Esophagus muscularis mucosa (tissue), 4 donors: ENCODE measurements around the gene CDV3. TPM values are rescaled to one million over a fixed set of nuclear protein-coding genes. Genes with fewer than 3 reads are reported as not detected.
A peak's percentile ranks its signal among the peaks of the same experiment; 100 is the strongest.
"Not testable (repeated sequence)": the region's sequence is repeated elsewhere in the genome, so short reads cannot be mapped to it uniquely, and the experiment has no call there.

Experiments used
- DNase-seq: peaks from one replicate; pipeline ENCODE4 v3.0.0-alpha.2; 2017; ENCODE audit errors: extremely low spot score
- H3K27ac ChIP-seq, 4 donors: fragments of 200-600 bp; sonication (generic); replicated peaks in 1 of 4; 1 replicate in 3 of 4; 2 replicates in 1 of 4; pipeline ENCODE4 v1.5.1; 2016 to 2019; ENCODE audit warnings: mild to moderate bottlenecking in 1 of 4
- H3K27me3 ChIP-seq, 4 donors: fragments of 200-600 bp; sonication (generic); one replicate each; pipeline versions ENCODE4 v1.5.1 to v1.6.0; 2016 to 2019
- H3K36me3 ChIP-seq, 4 donors: fragments of 200-600 bp; sonication (generic); one replicate each; pipeline ENCODE4 v1.5.1; 2016 to 2019
- H3K4me1 ChIP-seq, 4 donors: fragments of 200-600 bp; sonication (generic); one replicate each; pipeline ENCODE4 v1.5.1; 2016 to 2019
- H3K4me3 ChIP-seq, 4 donors: fragments of 200-600 bp; sonication (generic); 1 replicate in 2 of 4; 2 replicates in 2 of 4; pipeline ENCODE4 v1.5.1; 2016 to 2019; ENCODE audit warnings: mild to moderate bottlenecking in 4 of 4, moderate library complexity in 1 of 4
- H3K9me3 ChIP-seq, 4 donors: fragments of 200-600 bp; sonication (generic); 1 replicate in 3 of 4; 2 replicates in 1 of 4; pipeline ENCODE4 v1.5.1; 2016 to 2019
- CTCF ChIP-seq, 3 experiments: fragments of 200-600 bp in 2 of 3; fragments of 450-650 bp in 1 of 3; sonication (generic) in 2 of 3; IDR thresholded peaks; one replicate each; pipeline ENCODE4 v1.5.1; 2017 to 2019; ENCODE audit warnings: antibody characterized with exemption in 3 of 3, mild to moderate bottlenecking in 2 of 3, moderate library complexity in 1 of 3
- EP300 ChIP-seq: sonication (generic); formaldehyde crosslinking; IDR thresholded peaks from one replicate; pipeline ENCODE4 v1.6.1; 2017; ENCODE audit warnings: antibody characterized with exemption
- POLR2A ChIP-seq: fragments of 450-650 bp; IDR thresholded peaks from one replicate; pipeline ENCODE4 v1.6.1; 2017; ENCODE audit warnings: antibody characterized with exemption, moderate library complexity, mild to moderate bottlenecking, low read depth
- POLR2AphosphoS5 ChIP-seq, 2 donors: sonication (generic); formaldehyde crosslinking; IDR thresholded peaks; one replicate each; pipeline ENCODE4 v1.6.1; 2017; ENCODE audit warnings: antibody characterized with exemption in 2 of 2
- WGBS: methylation state at CpG from one replicate; pipeline ENCODE4 v1.1.5; 2018; 5-methylcytosine and 5-hydroxymethylcytosine counted together
- intact Hi-C: fragments of 100-400 bp; cut with DNase I; formaldehyde crosslinking; loops from one replicate; pipeline ENCODE4 v1.15.1; 2023
- total RNA-seq, 4 donors: library from RNA; depleted of rRNA; stranded (reverse); fragments of >200 nt; gene quantifications; one replicate each; pipeline versions ENCODE4 v1.1.0 to v1.2.1, GENCODE V29; 2016

CDV3 gene
- total RNA-seq, 4 donors from 2014 or later = 136 to 249 (median 195) TPM

DNA sequence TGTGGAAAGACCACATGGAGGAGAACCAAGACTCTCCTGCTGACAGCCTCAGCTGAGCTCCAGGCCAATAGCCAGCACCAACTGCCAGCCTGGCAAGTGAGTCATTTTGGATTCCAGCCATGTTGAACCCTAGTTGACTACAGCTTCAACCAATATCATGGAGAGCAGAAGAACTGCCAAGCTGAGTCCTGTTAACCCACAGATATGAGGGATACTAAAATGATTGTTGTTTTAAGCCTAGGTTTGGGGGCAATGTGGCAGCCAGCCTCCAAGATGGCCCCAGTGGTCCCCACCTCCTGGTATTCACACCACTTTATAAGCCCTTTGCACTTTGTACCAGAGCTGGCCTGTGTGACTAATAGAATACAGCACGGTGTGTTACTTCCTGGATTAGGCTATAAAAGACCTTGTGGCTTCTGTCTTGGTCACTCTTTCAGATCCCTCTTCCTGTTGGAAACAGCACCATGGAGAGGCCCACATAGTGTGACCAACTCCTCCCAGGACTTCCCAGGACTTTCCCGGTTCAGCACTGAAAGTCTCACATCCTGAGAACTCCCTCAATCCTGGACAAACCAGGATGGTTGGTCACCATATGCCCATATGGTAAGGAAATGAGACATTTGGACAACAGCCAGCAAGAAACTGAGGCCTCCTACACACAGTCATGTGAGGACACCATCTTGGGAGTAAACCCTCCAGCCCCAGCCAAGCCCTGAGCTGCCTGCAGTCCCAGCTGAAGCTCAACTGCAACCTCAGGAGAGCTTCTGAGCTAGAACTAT is 32.4 kb upstream of the CDV3 start:
- peaks cover 8 to 14% (median 10%) of the 10 kb centered on the region in 4 donors for H3K4me1 ChIP-seq
- TF ChIP-seq POLR2AphosphoS5 (IDR thresholded peaks at IDR 0.05) (no peak), POLR2A (no peak), CTCF (IDR thresholded peaks at IDR 0.05) (no peak), EP300 (no peak)
- no peak overlapping the region for H3K4me3 ChIP-seq
- intact Hi-C loops = no loop called here
- no peak for DNase-seq
- H3K9me3 ChIP-seq = no peaks in the 10 kb centered on the region
- H3K36me3 ChIP-seq = no peaks in the 10 kb centered on the region
- no peaks in the 10 kb centered on the region for H3K27me3 ChIP-seq
- H3K27ac ChIP-seq = no peak overlapping the region
- 35% methylated on average over 2 of the region's 2 CpGs for WGBS

GRCh38 chr3:133542871-133543270 is 30.6 kb upstream of the CDV3 start:
- WGBS = 98% methylated on average over 7 of the region's 7 CpGs
- no peaks in the 10 kb centered on the region for H3K9me3 ChIP-seq
- no peaks in the 10 kb centered on the region for H3K36me3 ChIP-seq
- TF ChIP-seq POLR2A (no peak), CTCF (IDR thresholded peaks at IDR 0.05) (no peak), EP300 (no peak), POLR2AphosphoS5 (IDR thresholded peaks at IDR 0.05) (no peak)
- H3K27ac ChIP-seq = no peak overlapping the region
- intact Hi-C loops = no loop called here
- no peak overlapping the region for H3K4me3 ChIP-seq
- DNase-seq = no peak
- peaks cover 7 to 20% (median 15%) of the 10 kb centered on the region in 4 donors for H3K4me1 ChIP-seq
- no peaks in the 10 kb centered on the region for H3K27me3 ChIP-seq

DNA sequence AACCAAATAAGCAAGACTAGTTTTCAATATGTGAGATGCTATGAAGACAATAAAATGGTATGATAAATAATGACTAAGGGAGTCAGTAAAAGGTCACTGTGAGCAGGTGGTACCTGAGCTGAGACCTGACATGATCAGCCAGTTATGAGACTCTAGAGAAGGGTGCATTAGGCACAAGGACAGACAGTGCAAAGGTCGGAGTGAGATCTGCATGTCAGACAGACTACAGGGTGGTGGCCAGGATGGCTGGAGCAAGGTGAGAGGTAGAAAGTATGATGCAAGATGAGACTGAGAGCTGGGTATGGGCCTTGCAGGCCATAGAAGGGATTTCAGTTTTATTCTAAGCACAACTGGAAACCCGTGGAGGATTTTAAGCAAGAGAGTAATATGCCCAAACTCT is 28.5 kb upstream of the CDV3 start:
- 92% methylated on average over 2 of the region's 2 CpGs for WGBS
- not testable (repeated sequence) for DNase-seq

GRCh38 chr3:133547432-133548041 is 25.9 kb upstream of the CDV3 start:
- H3K27me3 ChIP-seq = no peaks in the 10 kb centered on the region
- no peaks in the 10 kb centered on the region for H3K36me3 ChIP-seq
- no peak for DNase-seq
- H3K4me1 ChIP-seq = peaks cover 14 to 24% (median 23%) of the 10 kb centered on the region in 4 donors
- H3K9me3 ChIP-seq = no peaks in the 10 kb centered on the region
- TF ChIP-seq POLR2AphosphoS5 (IDR thresholded peaks at IDR 0.05) (peak in 1 of 2 donors; percentile 28), POLR2A (no peak), EP300 (no peak), CTCF (IDR thresholded peaks at IDR 0.05) (no peak)
- peak overlapping the region; percentile 73 to 84 (median 79) for H3K27ac ChIP-seq
- intact Hi-C loops = no loop called here
- no peak overlapping the region for H3K4me3 ChIP-seq
- WGBS = 33% methylated on average over 3 of the region's 3 CpGs

More for the DNA sequence above, 28.5 kb upstream of the CDV3 start:
- H3K9me3 ChIP-seq, intact Hi-C loops, H3K36me3 ChIP-seq, H3K27me3 ChIP-seq, H3K27ac ChIP-seq, H3K4me3 ChIP-seq: not testable (repeated sequence)
- H3K4me1 ChIP-seq = peaks cover 14 to 28% (median 23%) of the 10 kb centered on the region in 4 donors

DNA sequence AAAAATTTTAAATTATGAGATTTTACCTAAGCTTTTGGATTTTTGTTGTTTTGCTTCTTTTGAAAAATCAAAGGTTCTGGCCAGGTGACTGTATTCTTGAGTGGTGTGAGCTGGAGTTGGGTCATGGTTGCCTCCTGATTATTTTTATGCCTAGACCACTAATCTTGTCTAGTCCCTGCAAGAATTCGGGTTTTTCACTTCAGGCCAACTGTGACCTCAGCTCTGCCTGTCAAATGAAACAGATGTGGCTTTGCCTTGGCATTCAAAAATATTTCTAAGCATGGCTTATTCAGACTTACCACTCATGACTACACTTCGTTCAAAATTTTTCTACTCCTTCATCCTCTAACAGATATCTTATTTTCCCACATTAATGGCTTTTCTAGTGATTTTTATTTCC is 25.4 kb upstream of the CDV3 start:
- 35% methylated on average over 2 of the region's 2 CpGs for WGBS
- Histone ChIP-seq H3K27me3 (no peaks in the 10 kb centered on the region), H3K9me3 (no peaks in the 10 kb centered on the region), H3K4me1 (peaks cover 14 to 24% (median 23%) of the 10 kb centered on the region in 4 donors), H3K36me3 (no peaks in the 10 kb centered on the region), H3K27ac (peak overlapping the region; percentile 73 to 84 (median 79)), H3K4me3 (no peak overlapping the region)
- TF ChIP-seq CTCF (IDR thresholded peaks at IDR 0.05) (no peak), EP300 (no peak), POLR2AphosphoS5 (IDR thresholded peaks at IDR 0.05) (no peak), POLR2A (no peak)
- intact Hi-C loops = no loop called here
- no peak for DNase-seq
